ENCODE results near the gene CCR2.
"Not testable (repeated sequence)": the region's sequence is repeated elsewhere in the genome, so short reads cannot be mapped to it uniquely, and the experiment has no call there.

The CCR2 gene

GRCh38 chr3:46380471-46381221 is 26.7 kb downstream of the CCR2 start:
- peak in 3 of 4 experiments; percentile 32 to 60 (median 44) for DNase-seq

- no peak for DNase-seq
These were observed 27.7 kb downstream of the CCR2 start for GRCh38 chr3:46381625-46382024.

- DNase-seq = peak in 1 of 4 experiments; percentile 28
These were observed 29.5 kb downstream of the CCR2 start for GRCh38 chr3:46383211-46383950.

- no peak for DNase-seq
These were observed 30.0 kb downstream of the CCR2 start for GRCh38 chr3:46383951-46384330.

- peak; percentile 71 to 89 (median 83) for DNase-seq
These were observed 32.3 kb downstream of the CCR2 start for GRCh38 chr3:46386205-46386604.

- not testable (repeated sequence) for DNase-seq
These were observed 34.9 kb downstream of the CCR2 start for GRCh38 chr3:46388847-46389246.

- no peak for DNase-seq
These were observed 35.4 kb downstream of the CCR2 start for GRCh38 chr3:46389306-46389705.

- DNase-seq = not testable (repeated sequence)
These were observed 37.6 kb downstream of the CCR2 start for GRCh38 chr3:46391526-46391925.

GRCh38 chr3:46393011-46393410 is 39.1 kb downstream of the CCR2 start:
- DNase-seq = no peak

- peak; percentile 59 to 80 (median 69) for DNase-seq
These were observed 39.9 kb downstream of the CCR2 start for GRCh38 chr3:46393554-46394434.

GRCh38 chr3:46395210-46395661 is 41.3 kb downstream of the CCR2 start:
- DNase-seq = peak; percentile 77 to 92 (median 84)

- peak; percentile 78 to 92 (median 88) for DNase-seq
These were observed 42.0 kb downstream of the CCR2 start for GRCh38 chr3:46395766-46396530.

GRCh38 chr3:46397111-46397510 is 43.2 kb downstream of the CCR2 start:
- DNase-seq = no peak

GRCh38 chr3:46398186-46398955 is 44.5 kb downstream of the CCR2 start:
- no peak for DNase-seq

GRCh38 chr3:46399098-46399497 is 45.2 kb downstream of the CCR2 start:
- peak; percentile 38 to 62 (median 59) for DNase-seq

GRCh38 chr3:46399557-46399956 is 45.6 kb downstream of the CCR2 start:
- peak; percentile 36 to 76 (median 60) for DNase-seq

GRCh38 chr3:46400000-46400734 is 46.3 kb downstream of the CCR2 start:
- peak in 2 of 4 experiments; percentile 37 to 65 for DNase-seq

- DNase-seq = no peak
These were observed 46.9 kb downstream of the CCR2 start for GRCh38 chr3:46400846-46401245.

- no peak for DNase-seq
These were observed 47.7 kb downstream of the CCR2 start for GRCh38 chr3:46401579-46401978.

GRCh38 chr3:46402902-46403301 is 49.0 kb downstream of the CCR2 start:
- not testable (repeated sequence) for DNase-seq
